SK-N-SH (cell line): ENCODE data around the gene NRIP1. TPM values are rescaled to one million over a fixed set of nuclear protein-coding genes. Genes with fewer than 3 reads are reported as not detected.

ENCODE experiments used
- CTCF ChIA-PET: fragments of 300-600, 350-600 bp; formaldehyde crosslinking; extraction: SDS; loops from one replicate; lab custom pipeline; 2021; lab: Yijun Ruan, JAX
- POLR2A ChIA-PET: fragments of 350-600 bp; sonication (Branson Sonifier 250); formaldehyde crosslinking; extraction: SDS; loops from one replicate; lab custom pipeline; 2020; ENCODE audit warnings: antibody characterized with exemption, inconsistent platforms; lab: Yijun Ruan, JAX
- DNase-seq: peaks from one replicate; pipeline ENCODE4 v3.0.0; 2012
- H2AFZ ChIP-seq: fragments of 200-600 bp; sonication (generic); 2 replicates; pipeline ENCODE4 v1.8.1; 2016; ENCODE audit warnings: antibody characterized with exemption, mild to moderate bottlenecking, low read depth
- H3F3A ChIP-seq: fragments of 200-600 bp; sonication (generic); replicated peaks from 2 replicates; pipeline ENCODE3; 2016; ENCODE audit warnings: antibody characterized with exemption, mild to moderate bottlenecking; ENCODE audit not compliant: insufficient read depth
- H3K27ac ChIP-seq, 2 experiments: fragments of 200-500 bp in 1 of 2; fragments of 200-600 bp in 1 of 2; sonication (Bioruptor generic) in 1 of 2; sonication (generic), shearing (Covaris generic) in 1 of 2; 2 replicates each; pipeline versions ENCODE4 v1.5.1 to v1.6.1; 2014 to 2016; ENCODE audit warnings: low read depth in 2 of 2, inconsistent platforms in 1 of 2, low read length in 1 of 2, mild to moderate bottlenecking in 1 of 2, mixed read lengths in 1 of 2
- H3K27me3 ChIP-seq: fragments of 200-600 bp; sonication (generic), shearing (Covaris generic); 2 replicates; pipeline ENCODE4 v1.6.1; 2016; ENCODE audit warnings: mixed run types; ENCODE audit not compliant: insufficient read depth
- H3K36me3 ChIP-seq, 2 experiments: fragments of 200-500 bp in 1 of 2; fragments of 200-600 bp in 1 of 2; sonication (Bioruptor generic) in 1 of 2; sonication (generic) in 1 of 2; replicated peaks in 1 of 2; 2 replicates each; pipeline versions ENCODE3 to v1.5.1; 2014 to 2016; ENCODE audit warnings: low read length in 1 of 2, mild to moderate bottlenecking in 1 of 2; ENCODE audit not compliant: insufficient read depth in 2 of 2, control insufficient read depth in 1 of 2
- H3K4me1 ChIP-seq, 2 experiments: fragments of 200-500 bp in 1 of 2; fragments of 200-600 bp in 1 of 2; sonication (Bioruptor generic) in 1 of 2; sonication (generic), shearing (Covaris generic) in 1 of 2; 2 replicates each; pipeline versions ENCODE4 v1.5.1 to v1.6.1; 2014 to 2016; ENCODE audit warnings: low read depth in 1 of 2, low read length in 1 of 2, mixed run types in 1 of 2; ENCODE audit not compliant: insufficient read depth in 2 of 2, control insufficient read depth in 1 of 2
- H3K4me2 ChIP-seq: fragments of 200-600 bp; sonication (generic), shearing (Covaris generic); 2 replicates; pipeline ENCODE4 v1.6.1; 2017; ENCODE audit warnings: mixed run types
- H3K4me3 ChIP-seq, 2 experiments: fragments of 200-500 bp in 1 of 2; fragments of 200-600 bp in 1 of 2; sonication (Bioruptor generic) in 1 of 2; sonication (generic), shearing (Covaris generic) in 1 of 2; 2 replicates each; pipeline versions ENCODE4 v1.5.1 to v1.8.1; 2014 to 2016; ENCODE audit warnings: low read depth in 2 of 2, inconsistent platforms in 1 of 2, low read length in 1 of 2, mild to moderate bottlenecking in 1 of 2, mixed read lengths in 1 of 2, moderate library complexity in 1 of 2
- H3K79me2 ChIP-seq: fragments of 200-600 bp; sonication (generic); 2 replicates; pipeline ENCODE4 v1.8.1; 2017; ENCODE audit warnings: mild to moderate bottlenecking; ENCODE audit not compliant: insufficient read depth
- H3K9ac ChIP-seq: fragments of 200-600 bp; sonication (generic); 2 replicates; pipeline ENCODE4 v1.6.1; 2017; ENCODE audit warnings: mixed run types
- H3K9me2 ChIP-seq: fragments of 200-600 bp; sonication (generic); 2 replicates; pipeline ENCODE4 v1.6.1; 2017; ENCODE audit warnings: mixed run types
- H3K9me3 ChIP-seq: fragments of 200-600 bp; sonication (generic); 2 replicates; pipeline ENCODE4 v1.6.1; 2017; ENCODE audit warnings: mixed run types, mild to moderate bottlenecking, moderate library complexity
- H4K20me1 ChIP-seq: fragments of 200-600 bp; sonication (generic); 2 replicates; pipeline ENCODE4 v1.6.1; 2017; ENCODE audit warnings: mild to moderate bottlenecking, mixed run types; ENCODE audit not compliant: insufficient read depth
- ELF1 ChIP-seq: IDR thresholded peaks from 2 replicates; pipeline ENCODE4 v1.4.0; 2012
- EZH2phosphoT487 ChIP-seq: fragments of 200-600 bp; sonication (generic); IDR thresholded peaks from 2 replicates; pipeline ENCODE4 v1.6.1; 2017; ENCODE audit warnings: low read depth, mixed run types, mild to moderate bottlenecking, antibody characterized with exemption, moderate library complexity, borderline replicate concordance
- GABPA ChIP-seq: IDR thresholded peaks from 2 replicates; pipeline ENCODE4 v1.4.0; 2012; ENCODE audit warnings: low read depth, mild to moderate bottlenecking
- MXI1 ChIP-seq: IDR thresholded peaks from 2 replicates; pipeline ENCODE4 v1.6.1; 2012; ENCODE audit warnings: mild to moderate bottlenecking, low read depth, low read length, improper control_type of control experiment
- REST ChIP-seq: IDR thresholded peaks from 2 replicates; pipeline ENCODE4 v1.6.1; 2012; ENCODE audit warnings: mild to moderate bottlenecking, low read depth, low read length, moderate library complexity
- TEAD4 ChIP-seq: IDR thresholded peaks from 2 replicates; pipeline ENCODE4 v1.4.0; 2012; ENCODE audit warnings: mild to moderate bottlenecking, borderline replicate concordance; ENCODE audit not compliant: insufficient read depth
- ZBTB33 ChIP-seq: IDR thresholded peaks from 2 replicates; pipeline ENCODE4 v1.4.0; 2012; ENCODE audit warnings: low read depth, borderline replicate concordance
- WGBS: methylation state at CpG from one replicate; pipeline ENCODE4 v1.1.6; 2017; ENCODE audit warnings: low lambda C conversion rate; 5-methylcytosine and 5-hydroxymethylcytosine counted together
- polyA plus RNA-seq, 3 experiments: library from polyadenylated mRNA; depleted of rRNA; stranded (reverse); fragments of >200 nt; gene quantifications; 2 replicates each; pipeline ENCODE4 v1.2.3, GENCODE V29; 2012

The NRIP1 gene
- polyA plus RNA-seq, 1 of the 3 experiments (the other 2 are of a cell fraction): 0.02 TPM

GRCh38 chr21:15092745-15093144, 27.9 kb upstream of the NRIP1 start (continued):
- no peak for TF ChIP-seq REST
- TF ChIP-seq ELF1: no peak
- no peak for TF ChIP-seq GABPA
- no peak for TF ChIP-seq MXI1

GRCh38 chr21:15090390-15090789, 25.6 kb upstream of the NRIP1 start:
- Histone ChIP-seq H3K27me3 (no peaks in the 10 kb centered on the region), H3K9ac (no peak overlapping the region), H3K79me2 (no peaks in the 10 kb centered on the region), H3K4me1 (no peaks in the 10 kb centered on the region), H3K4me3 (no peak overlapping the region), H2AFZ (no peak overlapping the region), H3K36me3 (no peaks in the 10 kb centered on the region), H3K9me2 (no peaks in the 10 kb centered on the region), H3K4me2 (no peak overlapping the region), H3K27ac (no peak overlapping the region), H3F3A (no peaks in the 10 kb centered on the region), H3K9me3 (no peaks in the 10 kb centered on the region), H4K20me1 (no peaks in the 10 kb centered on the region)
- 12% methylated on average over 1 of the region's 1 CpG for WGBS
- TF ChIP-seq EZH2phosphoT487 (no peak), REST (no peak), ZBTB33 (no peak), TEAD4 (no peak)
- DNase-seq: no peak
- CTCF ChIA-PET: no interaction called here
- POLR2A ChIA-PET: no interaction called here
